Activated T-cell treated with anti-CD3 and anti-CD28 coated beads for 4 hours (primary cell): ENCODE data around the gene LRRC8D.
"Not testable (repeated sequence)": the region's sequence is repeated elsewhere in the genome, so short reads cannot be mapped to it uniquely, and the experiment has no call there.

Source experiments
- DNase-seq: peaks from one replicate; pipeline ENCODE4 v3.0.0-alpha.2; 2020

The LRRC8D gene

GRCh38 chr1:89918127-89918793 is 97.4 kb downstream of the LRRC8D start:
- DNase-seq = no peak

- DNase-seq = no peak
These were observed 97.9 kb downstream of the LRRC8D start for GRCh38 chr1:89918794-89919155.

GRCh38 chr1:89919174-89919573 is 98.3 kb downstream of the LRRC8D start:
- no peak for DNase-seq

GRCh38 chr1:89922911-89923310 is 102.1 kb downstream of the LRRC8D start:
- DNase-seq = no peak

GRCh38 chr1:89923517-89923916 is 102.7 kb downstream of the LRRC8D start:
- no peak for DNase-seq

GRCh38 chr1:89924075-89924474 is 103.2 kb downstream of the LRRC8D start:
- not testable (repeated sequence) for DNase-seq

- no peak for DNase-seq
These were observed 106.2 kb downstream of the LRRC8D start for GRCh38 chr1:89927049-89927448.

- DNase-seq = no peak
These were observed 106.6 kb downstream of the LRRC8D start for GRCh38 chr1:89927478-89927877.

- no peak for DNase-seq
These were observed 107.7 kb downstream of the LRRC8D start for GRCh38 chr1:89928506-89928905.

GRCh38 chr1:89929467-89930063 is 108.7 kb downstream of the LRRC8D start:
- DNase-seq = no peak

GRCh38 chr1:89930579-89930978 is 109.7 kb downstream of the LRRC8D start:
- no peak for DNase-seq

GRCh38 chr1:89931964-89932363 is 111.1 kb downstream of the LRRC8D start:
- DNase-seq = no peak

- no peak for DNase-seq
These were observed 111.9 kb downstream of the LRRC8D start for GRCh38 chr1:89932598-89933364.

- no peak for DNase-seq
These were observed 113.6 kb downstream of the LRRC8D start for GRCh38 chr1:89934461-89934860.

GRCh38 chr1:89935235-89935634 is 114.4 kb downstream of the LRRC8D start:
- DNase-seq = no peak

GRCh38 chr1:89936694-89937093 is 115.9 kb downstream of the LRRC8D start:
- DNase-seq = no peak

- no peak for DNase-seq
These were observed 117.6 kb downstream of the LRRC8D start for GRCh38 chr1:89938171-89939055.

GRCh38 chr1:89939059-89939570 is 118.3 kb downstream of the LRRC8D start:
- DNase-seq = no peak

- DNase-seq = no peak
These were observed 119.0 kb downstream of the LRRC8D start for GRCh38 chr1:89939693-89940438.

- DNase-seq = no peak
These were observed 120.4 kb downstream of the LRRC8D start for GRCh38 chr1:89941110-89941766.

- DNase-seq = no peak
These were observed 121.2 kb downstream of the LRRC8D start for GRCh38 chr1:89942014-89942413.
